ENCODE results near the gene MBTD1.

- no peak for TF ChIP-seq POLR2A (IDR thresholded peaks at IDR 0.05)
- TF ChIP-seq, protein P1, sequence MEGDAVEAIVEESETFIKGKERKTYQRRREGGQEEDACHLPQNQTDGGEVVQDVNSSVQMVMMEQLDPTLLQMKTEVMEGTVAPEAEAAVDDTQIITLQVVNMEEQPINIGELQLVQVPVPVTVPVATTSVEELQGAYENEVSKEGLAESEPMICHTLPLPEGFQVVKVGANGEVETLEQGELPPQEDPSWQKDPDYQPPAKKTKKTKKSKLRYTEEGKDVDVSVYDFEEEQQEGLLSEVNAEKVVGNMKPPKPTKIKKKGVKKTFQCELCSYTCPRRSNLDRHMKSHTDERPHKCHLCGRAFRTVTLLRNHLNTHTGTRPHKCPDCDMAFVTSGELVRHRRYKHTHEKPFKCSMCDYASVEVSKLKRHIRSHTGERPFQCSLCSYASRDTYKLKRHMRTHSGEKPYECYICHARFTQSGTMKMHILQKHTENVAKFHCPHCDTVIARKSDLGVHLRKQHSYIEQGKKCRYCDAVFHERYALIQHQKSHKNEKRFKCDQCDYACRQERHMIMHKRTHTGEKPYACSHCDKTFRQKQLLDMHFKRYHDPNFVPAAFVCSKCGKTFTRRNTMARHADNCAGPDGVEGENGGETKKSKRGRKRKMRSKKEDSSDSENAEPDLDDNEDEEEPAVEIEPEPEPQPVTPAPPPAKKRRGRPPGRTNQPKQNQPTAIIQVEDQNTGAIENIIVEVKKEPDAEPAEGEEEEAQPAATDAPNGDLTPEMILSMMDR (IDR thresholded peaks at IDR 0.05), result no peak
These were observed 889 bp downstream of the MBTD1 start for GRCh38 chr17:51258756-51259563.
